HG03196 (cell line): Measurements from ENCODE around the gene CTNNA3.
A peak's percentile ranks its signal among the peaks of the same experiment; 100 is the strongest.

ENCODE experiments used
- ATAC-seq: cut with Tn5 transposase; IDR thresholded peaks from one replicate; pipeline ENCODE4 v1.9.1; 2021; ENCODE audit not compliant: unreplicated experiment

Gene CTNNA3

GRCh38 chr10:66958466-66958865, 737.5 kb downstream of the CTNNA3 start:
- no peak for ATAC-seq

- ATAC-seq: no peak
These were observed 744.1 kb downstream of the CTNNA3 start for GRCh38 chr10:66951896-66952295.

DNA sequence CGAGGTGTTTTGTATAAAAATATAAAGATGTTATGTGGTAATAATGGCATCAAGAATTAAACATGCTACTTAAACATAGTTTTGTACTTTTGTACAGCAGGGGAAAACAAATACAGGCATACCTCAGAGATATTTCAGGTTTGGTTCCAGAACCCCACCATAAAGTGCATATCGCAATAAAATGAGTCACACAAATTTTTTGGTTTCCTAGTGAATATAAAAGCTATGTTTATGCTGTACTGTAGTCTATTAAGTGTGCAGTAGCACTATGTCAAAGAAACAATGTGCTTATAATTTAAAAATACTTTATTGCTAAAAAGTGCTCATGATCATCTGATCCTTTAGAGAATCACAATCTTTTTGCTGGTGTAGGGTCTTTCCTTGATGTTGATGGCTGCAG, 752.4 kb downstream of the CTNNA3 start:
- no peak for ATAC-seq

- no peak for ATAC-seq
These were observed 753.6 kb downstream of the CTNNA3 start for GRCh38 chr10:66942407-66942806.

DNA sequence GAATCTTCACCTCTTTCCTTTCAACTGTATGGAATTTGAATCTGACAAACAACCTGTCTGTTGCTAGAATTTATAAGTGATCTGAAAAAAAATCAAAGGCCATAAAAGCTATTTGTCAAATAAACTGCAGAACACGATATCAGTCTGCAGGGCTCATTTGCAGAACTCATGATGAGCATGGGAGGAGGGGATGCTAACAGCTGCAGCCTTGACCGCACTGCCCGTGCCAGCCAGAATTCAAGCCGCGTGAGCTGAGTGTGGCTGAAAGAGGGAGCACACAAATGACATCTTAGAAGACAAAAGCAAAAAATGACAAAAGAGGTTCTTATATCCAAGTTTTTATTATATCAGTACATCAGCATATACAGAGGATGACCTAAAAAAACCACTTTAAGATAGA, 754.5 kb downstream of the CTNNA3 start:
- ATAC-seq: no peak

- no peak for ATAC-seq
These were observed 755.0 kb downstream of the CTNNA3 start for GRCh38 chr10:66940965-66941364.

DNA sequence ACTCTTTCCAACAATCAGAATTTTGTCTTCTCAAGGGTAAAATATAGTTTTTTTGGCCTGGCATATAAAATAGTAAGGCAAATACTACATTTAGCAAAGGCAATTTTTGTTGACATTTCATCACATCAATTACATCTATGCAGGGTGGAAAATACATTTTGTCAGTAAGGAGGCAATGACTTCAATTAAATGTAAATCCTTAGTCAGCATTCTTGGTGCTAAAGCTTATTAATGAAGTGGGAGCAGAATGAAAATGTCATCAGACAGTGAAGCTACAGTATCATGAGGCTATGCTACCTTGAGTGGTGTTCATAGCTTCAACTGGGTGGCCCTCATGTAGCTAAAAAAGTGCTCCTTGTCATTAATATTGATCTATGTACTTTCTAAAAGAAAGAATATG, 761.3 kb downstream of the CTNNA3 start:
- ATAC-seq: no peak

GRCh38 chr10:66931949-66932343, 764.0 kb downstream of the CTNNA3 start:
- no peak for ATAC-seq

DNA sequence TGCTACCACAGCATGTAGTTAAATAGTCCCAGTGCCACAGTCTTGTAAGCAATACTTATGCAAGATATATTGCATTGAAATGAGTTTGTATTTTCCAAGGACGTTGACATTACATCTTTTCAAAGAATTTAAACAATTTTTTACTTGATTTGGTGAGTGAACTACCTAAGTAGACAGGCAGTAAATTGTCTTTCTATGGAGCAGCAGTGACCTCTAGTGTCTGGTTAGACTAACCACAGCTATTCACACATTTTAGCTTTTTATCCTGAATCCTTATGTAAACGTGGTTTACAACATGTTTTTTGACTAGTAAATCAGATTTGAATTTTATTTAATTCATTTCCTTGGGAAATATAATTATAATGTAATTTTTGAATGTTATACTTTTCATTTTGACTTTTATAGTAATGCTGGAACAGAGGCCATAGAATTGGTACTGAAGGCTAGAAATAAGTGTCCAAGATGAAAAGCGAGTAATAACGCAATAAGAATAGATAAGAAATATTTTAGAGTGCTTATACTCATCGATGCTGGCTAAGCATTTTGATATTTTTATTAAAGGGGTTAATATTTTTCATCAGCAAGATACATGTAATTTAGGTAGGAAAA, 764.6 kb downstream of the CTNNA3 start:
- peak; percentile 64 for ATAC-seq

- no peak for ATAC-seq
These were observed 766.6 kb downstream of the CTNNA3 start for GRCh38 chr10:66929375-66929774.

- ATAC-seq: no peak
These were observed 767.2 kb downstream of the CTNNA3 start for GRCh38 chr10:66928776-66929175.

DNA sequence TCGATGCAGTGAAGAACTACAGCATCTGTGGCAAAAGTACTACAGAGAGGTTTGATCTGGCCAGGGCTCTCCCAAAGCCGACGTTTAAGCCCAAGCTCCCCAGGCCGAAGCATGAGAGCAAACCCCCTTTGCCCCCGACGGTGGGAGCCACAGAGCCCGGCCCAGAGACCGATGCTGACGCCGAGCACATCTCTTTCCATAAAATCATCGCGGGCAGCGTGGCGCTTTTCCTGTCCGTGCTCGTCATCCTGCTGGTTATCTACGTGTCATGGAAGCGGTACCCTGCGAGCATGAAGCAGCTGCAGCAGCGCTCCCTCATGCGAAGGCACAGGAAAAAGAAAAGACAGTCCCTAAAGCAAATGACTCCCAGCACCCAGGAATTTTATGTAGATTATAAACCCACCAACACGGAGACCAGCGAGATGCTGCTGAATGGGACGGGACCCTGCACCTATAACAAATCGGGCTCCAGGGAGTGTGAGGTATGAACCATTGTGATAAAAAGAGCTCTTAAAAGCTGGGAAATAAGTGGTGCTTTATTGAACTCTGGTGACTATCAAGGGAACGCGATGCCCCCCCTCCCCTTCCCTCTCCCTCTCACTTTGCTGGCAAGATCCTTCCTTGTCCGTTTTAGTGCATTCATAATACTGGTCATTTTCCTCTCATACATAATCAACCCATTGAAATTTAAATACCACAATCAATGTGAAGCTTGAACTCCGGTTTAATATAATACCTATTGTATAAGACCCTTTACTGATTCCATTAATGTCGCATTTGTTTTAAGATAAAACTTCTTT, 767.8 kb downstream of the CTNNA3 start:
- no peak for ATAC-seq

- ATAC-seq: no peak
These were observed 768.6 kb downstream of the CTNNA3 start for GRCh38 chr10:66927251-66927935.

DNA sequence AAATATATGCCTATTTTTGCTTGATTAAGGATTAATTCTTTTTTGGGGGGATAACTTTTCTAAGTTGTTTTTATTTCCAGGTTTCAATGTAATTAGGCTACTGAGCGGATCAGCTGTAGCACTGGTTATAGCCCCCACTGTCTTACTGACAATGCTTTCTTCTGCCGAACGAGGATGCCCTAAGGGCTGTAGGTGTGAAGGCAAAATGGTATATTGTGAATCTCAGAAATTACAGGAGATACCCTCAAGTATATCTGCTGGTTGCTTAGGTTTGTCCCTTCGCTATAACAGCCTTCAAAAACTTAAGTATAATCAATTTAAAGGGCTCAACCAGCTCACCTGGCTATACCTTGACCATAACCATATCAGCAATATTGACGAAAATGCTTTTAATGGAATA, 769.2 kb downstream of the CTNNA3 start:
- no peak for ATAC-seq

DNA sequence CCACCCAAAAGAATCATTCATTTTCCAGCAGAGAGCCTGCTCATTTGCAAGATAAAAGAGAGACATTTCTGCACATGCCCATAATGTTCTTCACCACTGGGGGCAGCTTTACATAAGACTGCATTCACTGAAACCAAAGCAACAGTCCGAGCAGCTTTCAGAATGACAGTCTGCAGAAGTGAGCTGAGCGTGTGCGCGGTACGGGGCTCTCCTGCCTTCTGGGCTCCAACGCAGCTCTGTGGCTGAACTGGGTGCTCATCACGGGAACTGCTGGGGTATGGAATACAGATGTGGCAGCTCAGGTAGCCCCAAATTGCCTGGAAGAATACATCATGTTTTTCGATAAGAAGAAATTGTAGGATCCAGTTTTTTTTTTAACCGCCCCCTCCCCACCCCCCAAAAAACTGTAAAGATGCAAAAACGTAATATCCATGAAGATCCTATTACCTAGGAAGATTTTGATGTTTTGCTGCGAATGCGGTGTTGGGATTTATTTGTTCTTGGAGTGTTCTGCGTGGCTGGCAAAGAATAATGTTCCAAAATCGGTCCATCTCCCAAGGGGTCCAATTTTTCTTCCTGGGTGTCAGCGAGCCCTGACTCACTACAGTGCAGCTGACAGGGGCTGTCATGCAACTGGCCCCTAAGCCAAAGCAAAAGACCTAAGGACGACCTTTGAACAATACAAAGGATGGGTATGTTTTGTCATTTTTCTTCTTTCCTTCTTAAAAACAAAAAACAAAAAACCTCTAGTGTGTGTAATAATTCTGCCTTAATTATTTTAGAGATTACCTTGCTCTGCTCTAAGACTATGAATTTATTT, 769.9 kb downstream of the CTNNA3 start, which contains the start of gene LRRTM3:
LRRTM3 (plus strand) TSS at position 141 of the 820 bp plus-strand sequence.
- peak; percentile 100 for ATAC-seq

DNA sequence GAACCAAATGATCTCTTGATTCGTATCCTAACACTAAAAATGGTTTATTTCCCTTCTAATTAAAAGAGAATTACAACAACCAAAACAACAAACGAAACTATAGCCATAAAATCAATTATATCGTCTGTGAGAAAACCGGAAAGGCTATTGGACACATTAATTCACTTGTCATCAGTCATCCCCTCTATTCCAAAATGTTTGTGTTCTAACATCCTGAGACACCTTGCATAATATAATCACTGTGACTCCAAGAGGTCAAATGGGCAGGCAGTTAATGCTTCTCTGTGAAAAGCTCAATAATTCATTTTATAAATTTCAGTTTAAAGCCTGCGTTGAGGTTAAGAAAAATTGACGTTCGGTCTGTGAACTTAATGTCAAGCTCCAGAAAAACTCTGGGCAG, 770.6 kb downstream of the CTNNA3 start:
- ATAC-seq: no peak

DNA sequence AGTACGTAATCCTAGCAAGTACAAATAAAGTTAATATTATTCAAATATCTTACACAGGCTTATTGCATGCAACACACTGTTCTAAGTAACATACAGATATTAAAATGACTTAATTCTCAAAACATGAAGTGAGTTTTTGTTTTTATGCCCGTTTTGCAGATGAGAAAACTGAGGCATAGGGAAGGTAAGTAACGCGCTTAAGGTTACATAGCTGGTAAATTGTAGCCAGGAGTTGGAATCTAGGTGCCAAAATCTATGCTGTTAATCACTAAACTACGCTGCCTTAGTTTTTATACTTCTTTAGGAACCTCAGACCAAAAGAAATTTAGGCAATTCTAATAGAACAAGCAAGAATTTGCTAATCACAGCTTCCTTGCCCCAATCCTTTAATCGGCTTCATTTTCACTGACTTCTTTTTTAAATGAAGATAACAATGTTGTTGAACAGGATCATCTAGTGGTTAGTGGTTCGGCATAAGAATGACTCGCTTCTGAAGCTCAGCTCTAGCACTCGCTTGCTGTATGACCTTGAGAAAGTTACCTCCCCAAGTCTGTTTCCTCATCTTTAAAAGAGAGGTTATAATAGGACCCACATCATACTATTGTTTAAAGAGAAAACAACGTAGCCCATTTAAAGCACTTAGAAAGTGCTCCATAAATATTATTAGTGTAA, 771.2 kb downstream of the CTNNA3 start:
- no peak for ATAC-seq

- ATAC-seq: no peak
These were observed 776.7 kb downstream of the CTNNA3 start for GRCh38 chr10:66919248-66919647.

DNA sequence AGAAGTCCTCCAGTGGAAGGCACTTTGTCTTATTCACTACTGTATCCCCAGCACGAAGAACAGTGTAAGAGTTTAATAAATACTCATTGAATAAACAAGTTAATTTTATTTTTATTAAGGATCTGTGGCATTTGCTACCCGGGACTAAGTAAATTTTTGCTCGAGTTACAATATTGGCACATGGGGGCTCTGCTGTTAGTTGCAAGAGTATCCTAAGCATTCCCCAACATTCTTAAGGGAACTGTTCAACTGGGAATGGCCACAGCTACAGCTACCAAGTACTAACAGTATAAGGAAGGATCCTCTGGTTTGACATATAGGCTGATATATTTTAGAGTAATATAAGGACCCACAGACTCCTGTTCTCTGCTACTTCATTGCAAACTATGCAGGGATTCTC, 778.9 kb downstream of the CTNNA3 start:
- no peak for ATAC-seq

DNA sequence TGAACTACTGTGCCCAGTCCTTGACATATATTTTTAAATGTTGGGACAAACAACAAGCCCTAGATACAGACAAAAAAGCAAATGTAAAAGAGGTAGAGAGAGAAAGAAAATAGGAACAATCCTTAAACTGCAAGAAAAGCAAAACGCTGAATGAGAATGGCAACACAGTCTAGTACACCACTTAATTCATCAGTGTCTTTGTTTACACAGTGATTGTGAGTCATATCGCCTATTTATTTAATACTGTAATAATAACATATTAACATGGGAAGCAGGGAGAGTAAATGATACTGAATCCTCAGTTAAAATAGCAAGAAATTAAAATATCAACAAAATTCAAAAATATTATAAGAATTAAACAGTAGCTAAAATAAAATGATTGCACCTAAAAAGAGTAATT, 780.0 kb downstream of the CTNNA3 start:
- no peak for ATAC-seq

DNA sequence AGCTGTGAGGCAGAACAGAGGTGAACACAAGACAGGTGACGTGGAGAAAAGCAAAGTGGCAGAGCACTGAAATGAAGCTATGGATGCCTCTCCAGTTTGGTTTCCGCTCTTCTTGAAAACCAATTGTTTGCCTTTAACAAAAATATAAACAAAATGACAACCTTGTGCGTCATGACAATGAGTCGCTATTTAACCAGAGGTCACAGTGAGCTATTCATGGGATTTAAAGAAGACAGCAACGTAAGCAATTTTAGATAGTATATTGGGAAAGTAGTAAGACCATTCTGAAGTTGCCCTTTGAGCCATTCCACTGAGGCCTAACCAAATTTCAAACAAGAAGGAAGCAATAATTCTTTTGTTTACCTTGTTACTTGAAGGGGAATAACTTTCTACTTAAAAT, 785.3 kb downstream of the CTNNA3 start:
- ATAC-seq: no peak
